Tibial artery (tissue), 4 donors: ENCODE data around the gene TBC1D10B.

Experiments
- DNase-seq, 2 donors: peaks; one replicate each; pipeline ENCODE4 v3.0.0-alpha.2; 2019
- H3K27ac ChIP-seq, 2 donors: fragments of 200-600 bp; sonication (generic) in 1 of 2; 1 replicate in 1 of 2; 2 replicates in 1 of 2; pipeline ENCODE4 v1.5.1; 2018 to 2019; ENCODE audit warnings: mild to moderate bottlenecking in 1 of 2
- H3K27me3 ChIP-seq, 2 donors: fragments of 200-600 bp; sonication (generic) in 1 of 2; one replicate each; pipeline versions ENCODE4 v1.5.1 to v1.6.0; 2016 to 2019
- H3K36me3 ChIP-seq, 3 donors: fragments of 200-600 bp; sonication (generic) in 2 of 3; one replicate each; pipeline ENCODE4 v1.5.1; 2016 to 2019; ENCODE audit warnings: mild to moderate bottlenecking in 2 of 3
- H3K4me1 ChIP-seq, 4 donors: fragments of 200-600 bp; sonication (generic) in 2 of 4; 1 replicate in 3 of 4; 2 replicates in 1 of 4; pipeline ENCODE4 v1.5.1; 2016 to 2019
- H3K4me3 ChIP-seq, 2 donors: fragments of 200-600 bp; sonication (generic) in 1 of 2; 1 replicate in 1 of 2; 2 replicates in 1 of 2; pipeline ENCODE4 v1.5.1; 2018 to 2019; ENCODE audit warnings: mild to moderate bottlenecking in 2 of 2
- H3K9me3 ChIP-seq, 3 donors: fragments of 200-600 bp; sonication (generic) in 1 of 3; one replicate each; pipeline ENCODE4 v1.5.1; 2016 to 2019
- CTCF ChIP-seq, 2 experiments: fragments of 200-600 bp in 1 of 2; fragments of 450-650 bp in 1 of 2; IDR thresholded peaks; one replicate each; pipeline ENCODE4 v1.5.1; 2017 to 2019; ENCODE audit warnings: antibody characterized with exemption in 2 of 2, mild to moderate bottlenecking in 1 of 2, moderate library complexity in 1 of 2
- intact Hi-C: fragments of 100-400 bp; cut with DNase I; formaldehyde crosslinking; loops from one replicate; pipeline ENCODE4 v1.15.0; 2023; ENCODE audit warnings: low total_unique reads

TBC1D10B gene

DNA sequence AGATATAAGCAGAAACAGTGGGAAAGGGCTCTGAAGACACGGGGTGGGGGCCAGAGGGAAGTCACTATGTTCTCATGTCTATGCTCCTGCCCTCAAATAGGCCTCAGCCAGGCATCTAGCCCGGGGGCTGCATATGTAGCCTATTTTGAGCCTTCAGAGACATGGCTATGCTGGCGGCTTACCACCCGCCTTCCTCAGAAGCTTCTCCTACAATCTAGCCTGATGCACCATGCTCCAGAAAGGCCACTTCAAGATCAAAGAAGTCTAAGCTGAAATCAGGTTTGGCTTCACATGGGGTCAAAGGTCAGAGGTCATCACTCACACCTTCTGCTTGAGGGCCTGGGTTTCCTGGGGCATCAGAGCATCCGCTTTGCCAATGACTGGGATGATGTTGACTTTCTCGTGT, 10.5 kb upstream of the TBC1D10B start:
- Histone ChIP-seq H3K9me3 (no peaks in the 10 kb centered on the region), H3K27me3 (no peaks in the 10 kb centered on the region), H3K4me3 (no peak overlapping the region), H3K36me3 (no peaks in the 10 kb centered on the region), H3K4me1 (peaks cover 0 to 26% (median 15%) of the 10 kb centered on the region in 4 donors), H3K27ac (no peak overlapping the region)
- TF ChIP-seq CTCF (IDR thresholded peaks at IDR 0.05) = no peak
- DNase-seq = no peak
- intact Hi-C loops = no loop called here

DNA sequence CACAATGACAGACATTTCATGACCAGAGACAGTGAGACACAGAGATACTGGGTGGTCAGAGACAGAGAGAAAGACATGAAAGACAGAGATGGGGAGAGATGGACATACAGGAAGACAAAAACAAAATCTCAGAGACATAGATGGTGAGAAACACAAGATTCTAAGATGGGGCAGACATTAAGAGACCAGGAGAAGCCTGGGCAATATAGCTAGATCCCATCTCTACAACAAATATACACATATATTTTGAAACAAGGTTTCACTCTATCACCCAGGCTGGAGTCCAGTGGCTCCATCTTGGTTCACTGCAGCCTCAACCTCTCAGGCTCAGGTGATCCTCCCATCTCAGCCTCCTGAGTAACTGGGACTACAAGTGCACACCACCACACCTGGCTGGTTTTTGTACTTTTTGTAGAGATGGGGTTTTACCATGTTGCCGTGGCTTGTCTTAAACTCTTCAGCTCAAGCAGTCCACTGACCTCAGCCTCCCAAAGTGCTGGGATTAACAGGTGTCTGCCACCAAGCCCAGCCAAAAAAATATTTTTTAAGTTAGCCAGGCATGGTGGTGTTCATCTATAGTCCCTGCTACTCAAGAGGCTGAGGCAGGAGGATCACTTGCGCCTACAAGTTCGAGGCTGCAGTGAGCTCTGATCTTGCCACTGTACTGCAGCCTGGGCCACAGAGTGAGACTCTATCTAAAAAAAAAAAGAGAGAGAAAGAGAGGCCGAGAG, 9.9 kb upstream of the TBC1D10B start:
- H3K27ac ChIP-seq = no peak overlapping the region
- H3K36me3 ChIP-seq = no peaks in the 10 kb centered on the region
- intact Hi-C loops = no loop called here
- no peak for DNase-seq
- no peak overlapping the region for H3K4me3 ChIP-seq
- H3K27me3 ChIP-seq = no peaks in the 10 kb centered on the region
- H3K4me1 ChIP-seq = peaks cover 0 to 26% (median 15%) of the 10 kb centered on the region in 4 donors
- TF ChIP-seq CTCF (IDR thresholded peaks at IDR 0.05) = no peak
- H3K9me3 ChIP-seq = no peaks in the 10 kb centered on the region

- H3K4me1 ChIP-seq = peaks cover 0 to 26% (median 15%) of the 10 kb centered on the region in 4 donors
- H3K4me3 ChIP-seq = peak overlapping the region; percentile 70 to 91
- TF ChIP-seq CTCF (IDR thresholded peaks at IDR 0.05) = no peak
- intact Hi-C loops = loop anchor here (2.0 kb wide), 1 partner anchor 16 kb away; the partner anchor contains the start of gene ZNF48
- H3K27me3 ChIP-seq = no peaks in the 10 kb centered on the region
- H3K36me3 ChIP-seq = no peaks in the 10 kb centered on the region
- H3K27ac ChIP-seq = peak overlapping the region; percentile 99 to 100
- no peak for DNase-seq
- no peaks in the 10 kb centered on the region for H3K9me3 ChIP-seq
Measured at GRCh38 chr16:30379158-30379783, 9.0 kb upstream of the TBC1D10B start.

DNA sequence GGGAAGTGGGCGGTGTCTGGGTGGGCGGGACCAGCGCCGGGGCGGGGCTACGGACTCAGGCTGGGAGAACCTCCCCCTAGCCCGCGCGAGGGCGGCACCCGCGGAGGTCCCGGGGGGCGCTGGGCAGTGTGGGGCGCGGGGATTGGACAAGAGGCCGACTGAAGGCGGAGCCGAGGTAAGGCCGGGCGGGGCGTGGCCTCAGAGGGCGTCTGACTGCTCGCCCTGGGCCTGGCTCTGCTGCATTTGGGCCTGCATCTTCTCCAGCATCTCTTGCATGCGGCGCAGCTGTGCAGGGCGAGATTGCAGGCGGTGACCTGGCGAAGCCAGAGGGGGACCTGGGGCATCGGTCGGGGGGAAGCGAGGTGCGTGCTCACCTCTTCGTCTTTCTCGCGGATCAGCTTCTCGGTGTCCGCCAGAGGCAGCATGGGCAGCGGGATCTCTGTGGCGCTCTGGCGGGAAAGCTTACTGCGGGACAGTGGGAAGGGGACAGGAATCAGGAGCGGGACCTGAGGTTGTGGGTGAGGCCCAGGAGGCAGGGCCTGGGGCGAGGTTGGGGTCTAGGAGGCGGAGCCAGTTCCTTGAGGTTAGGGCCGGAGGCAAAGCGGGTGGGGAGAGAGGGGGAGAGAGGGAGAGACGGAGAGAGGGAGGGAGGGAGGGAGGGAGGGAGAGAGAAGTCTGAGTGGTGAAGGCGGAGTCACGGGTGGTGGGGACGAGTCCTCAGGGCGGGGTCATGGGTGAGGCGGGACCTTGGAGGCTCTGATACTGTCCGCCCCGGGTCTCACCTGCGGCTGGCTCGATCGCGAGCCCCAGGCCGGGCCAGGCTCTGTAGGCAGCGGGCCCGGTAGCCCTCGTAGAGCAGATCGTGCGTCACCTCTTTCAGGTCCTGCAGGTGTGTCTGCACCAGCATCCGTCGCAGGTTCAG, 8.2 kb upstream of the TBC1D10B start:
- no peaks in the 10 kb centered on the region for H3K36me3 ChIP-seq
- peak overlapping the region; percentile 70 to 91 for H3K4me3 ChIP-seq
- no peaks in the 10 kb centered on the region for H3K9me3 ChIP-seq
- intact Hi-C loops = loop anchor here (2.0 kb wide), 1 partner anchor 16 kb away; the partner anchor contains the start of gene ZNF48
- H3K27me3 ChIP-seq = no peaks in the 10 kb centered on the region
- H3K27ac ChIP-seq = peak overlapping the region; percentile 99 to 100
- DNase-seq = peak; percentile 98 to 100
- peaks cover 0 to 26% (median 15%) of the 10 kb centered on the region in 4 donors for H3K4me1 ChIP-seq
- TF ChIP-seq CTCF (IDR thresholded peaks at IDR 0.05) = no peak

- TF ChIP-seq CTCF (IDR thresholded peaks at IDR 0.05) = peak in 1 of 2 experiments; percentile 7
- Histone ChIP-seq H3K36me3 (no peaks in the 10 kb centered on the region), H3K9me3 (no peaks in the 10 kb centered on the region), H3K4me3 (peak overlapping the region; percentile 70 to 91), H3K4me1 (peaks cover 0 to 26% (median 15%) of the 10 kb centered on the region in 4 donors), H3K27me3 (no peaks in the 10 kb centered on the region), H3K27ac (peak overlapping the region; percentile 99 to 100)
- intact Hi-C loops = loop anchor here (2.0 kb wide), 1 partner anchor 17 kb away; the partner anchor contains the start of gene ZNF48
- peak; percentile 97 for DNase-seq
Measured at GRCh38 chr16:30377812-30378235, 7.5 kb upstream of the TBC1D10B start.
